Neural cell (in vitro differentiated cells): ENCODE results near the gene NEU3. TPM values are rescaled to one million over a fixed set of nuclear protein-coding genes. Genes with fewer than 3 reads are reported as not detected.

ENCODE experiments used
- H2AFZ ChIP-seq: fragments of 200-600, 300-800 bp; sonication (generic), shearing (Covaris generic); 2 replicates; pipeline ENCODE4 v1.6.0; 2014; ENCODE audit warnings: low read depth, mild to moderate bottlenecking, antibody characterized with exemption, low read length, moderate library complexity
- H3F3A ChIP-seq: fragments of 200-600 bp; shearing (Covaris generic); 2 replicates; pipeline ENCODE4 v1.6.1; 2016; ENCODE audit warnings: mild to moderate bottlenecking, moderate library complexity, mixed read lengths, antibody characterized with exemption, low read length; ENCODE audit not compliant: insufficient read depth, poor library complexity, severe bottlenecking
- H3K27ac ChIP-seq: fragments of 200-600, 300-800 bp; sonication (generic), shearing (Covaris generic); 2 replicates; pipeline ENCODE4 v1.5.1; 2014; ENCODE audit warnings: mild to moderate bottlenecking, low read length, moderate library complexity
- H3K27me3 ChIP-seq: fragments of 300-800, 200-600 bp; sonication (generic), shearing (Covaris generic); 2 replicates; pipeline ENCODE4 v1.6.0; 2014; ENCODE audit warnings: mild to moderate bottlenecking, low read depth, low read length, moderate library complexity; ENCODE audit not compliant: insufficient read depth
- H3K36me3 ChIP-seq: fragments of 300-800, 200-600 bp; sonication (generic), shearing (Covaris generic); 2 replicates; pipeline ENCODE4 v1.5.1; 2014; ENCODE audit warnings: mild to moderate bottlenecking, antibody characterized with exemption, low read length, moderate library complexity; ENCODE audit not compliant: insufficient read depth
- H3K4me2 ChIP-seq: fragments of 300-800, 200-600 bp; sonication (generic), shearing (Covaris generic); 2 replicates; pipeline ENCODE4 v1.6.0; 2014; ENCODE audit warnings: mild to moderate bottlenecking, low read length
- H3K4me3 ChIP-seq: fragments of 300-800, 200-600 bp; sonication (generic), shearing (Covaris generic); 2 replicates; pipeline ENCODE4 v1.5.1; 2014; ENCODE audit warnings: mild to moderate bottlenecking, low read length, moderate library complexity
- H3K79me2 ChIP-seq: fragments of 200-600 bp; shearing (Covaris generic); replicated peaks from 2 replicates; pipeline ENCODE4 v1.6.0; 2014; ENCODE audit warnings: mild to moderate bottlenecking, low read length, moderate library complexity; ENCODE audit not compliant: insufficient read depth
- H3K9ac ChIP-seq: fragments of 300-800, 200-600 bp; sonication (generic), shearing (Covaris generic); 2 replicates; pipeline ENCODE4 v1.6.1; 2016; ENCODE audit warnings: mild to moderate bottlenecking, low read length, mixed read lengths
- H3K9me2 ChIP-seq: fragments of 200-600 bp; shearing (Covaris generic); 2 replicates; pipeline ENCODE4 v1.6.1; 2016; ENCODE audit warnings: mild to moderate bottlenecking, low read length, mixed read lengths; ENCODE audit not compliant: insufficient read depth
- H3K9me3 ChIP-seq: fragments of 200-600, 300-800 bp; sonication (generic), shearing (Covaris generic); 2 replicates; pipeline ENCODE4 v1.6.1; 2016; ENCODE audit warnings: mild to moderate bottlenecking, mixed run types, low read length, moderate library complexity, mixed read lengths
- H4K20me1 ChIP-seq: fragments of 200-600 bp; shearing (Covaris generic); 2 replicates; pipeline ENCODE4 v1.6.1; 2016; ENCODE audit warnings: mild to moderate bottlenecking, mixed run types; ENCODE audit not compliant: insufficient read depth
- EP300 ChIP-seq: fragments of 450-650 bp; conservative IDR thresholded peaks from 2 replicates; pipeline ENCODE4 v1.6.1; 2014; ENCODE audit warnings: antibody characterized with exemption, mild to moderate bottlenecking, moderate library complexity; ENCODE audit not compliant: poor library complexity, severe bottlenecking
- EZH2 ChIP-seq: fragments of 200-600, 300-800 bp; shearing (Covaris generic), sonication (generic); IDR thresholded peaks from 2 replicates; pipeline ENCODE4 v1.6.1; 2014; ENCODE audit warnings: antibody characterized with exemption, low read length, borderline replicate concordance, mild to moderate bottlenecking; ENCODE audit not compliant: insufficient read depth, poor library complexity, severe bottlenecking
- MXI1 ChIP-seq: fragments of 450-650 bp; conservative IDR thresholded peaks from 2 replicates; pipeline ENCODE4 v1.6.1; 2014; ENCODE audit warnings: antibody characterized with exemption, mild to moderate bottlenecking; ENCODE audit not compliant: poor library complexity, severe bottlenecking
- POLR2AphosphoS5 ChIP-seq: IDR thresholded peaks from 2 replicates; pipeline ENCODE4 v1.6.1; 2012
- RAD21 ChIP-seq: fragments of 450-650 bp; conservative IDR thresholded peaks from 2 replicates; pipeline ENCODE4 v1.6.1; 2014; ENCODE audit warnings: antibody characterized with exemption, mild to moderate bottlenecking, moderate library complexity
- REST ChIP-seq: IDR thresholded peaks from 2 replicates; pipeline ENCODE4 v1.6.1; 2012; ENCODE audit warnings: borderline replicate concordance
- SMC3 ChIP-seq: fragments of 450-650 bp; conservative IDR thresholded peaks from 2 replicates; pipeline ENCODE4 v1.6.1; 2014; ENCODE audit warnings: antibody characterized with exemption, mild to moderate bottlenecking, moderate library complexity; ENCODE audit not compliant: poor library complexity
- TAF1 ChIP-seq: IDR thresholded peaks from 2 replicates; pipeline ENCODE4 v1.6.1; 2012; ENCODE audit warnings: low read depth
- polyA plus RNA-seq: library from polyadenylated mRNA; depleted of rRNA; stranded (reverse); fragments of >200 nt; gene quantifications from 2 replicates; pipeline ENCODE4 v1.2.3, GENCODE V29; 2014
- TF ChIP-seq, protein P1 (sequence below): fragments of 450-650 bp; IDR thresholded peaks from 2 replicates; pipeline ENCODE4 v1.5.1; 2014; ENCODE audit warnings: antibody characterized with exemption, mild to moderate bottlenecking, moderate library complexity; ENCODE audit not compliant: poor library complexity, severe bottlenecking

Gene NEU3
- polyA plus RNA-seq, 1 donor from 2014 or later, result 16.9 TPM

DNA sequence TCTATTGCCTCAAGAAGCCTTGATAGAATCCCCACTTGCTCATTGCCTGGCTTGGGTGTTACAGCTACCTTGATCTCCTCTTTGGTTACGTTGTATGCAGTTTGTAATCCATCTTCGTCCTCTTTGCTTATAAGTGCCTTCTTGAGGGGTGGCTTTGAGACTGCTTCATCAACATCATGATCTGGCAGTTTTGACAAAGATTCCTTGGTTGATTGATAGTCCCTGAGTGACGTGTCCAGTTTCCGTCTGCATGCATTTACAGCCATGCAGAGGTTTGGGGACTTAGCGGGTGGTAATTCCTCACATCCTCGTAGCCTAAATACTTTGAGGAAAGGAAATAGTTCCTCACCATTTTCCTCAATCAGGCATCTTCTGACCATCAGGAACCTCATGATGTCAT, 23.1 kb downstream of the NEU3 start:
- Histone ChIP-seq H3K4me2 (no peak overlapping the region), H3K9me3 (no peaks in the 10 kb centered on the region), H3K79me2 (no peaks in the 10 kb centered on the region), H3F3A (no peaks in the 10 kb centered on the region), H3K27ac (no peak overlapping the region), H3K36me3 (no peaks in the 10 kb centered on the region), H3K9ac (no peak overlapping the region), H3K9me2 (no peaks in the 10 kb centered on the region), H4K20me1 (no peaks in the 10 kb centered on the region), H3K4me3 (no peak overlapping the region), H2AFZ (no peak overlapping the region), H3K27me3 (no peaks in the 10 kb centered on the region)
- TF ChIP-seq EZH2 (no peak), REST (no peak), TAF1 (no peak), RAD21 (no peak), POLR2AphosphoS5 (no peak), EP300 (no peak), MXI1 (no peak)

GRCh38 chr11:75013051-75013450, 24.3 kb downstream of the NEU3 start:
- no peaks in the 10 kb centered on the region for H4K20me1 ChIP-seq
- H3K9ac ChIP-seq, result no peak overlapping the region
- no peaks in the 10 kb centered on the region for H3K27me3 ChIP-seq
- no peaks in the 10 kb centered on the region for H3K9me2 ChIP-seq
- TF ChIP-seq EZH2, result no peak
- no peak for TF ChIP-seq MXI1
- TF ChIP-seq EP300, result no peak
- TF ChIP-seq REST, result no peak
- no peak for TF ChIP-seq RAD21
- no peak for TF ChIP-seq POLR2AphosphoS5
- TF ChIP-seq, protein P1, sequence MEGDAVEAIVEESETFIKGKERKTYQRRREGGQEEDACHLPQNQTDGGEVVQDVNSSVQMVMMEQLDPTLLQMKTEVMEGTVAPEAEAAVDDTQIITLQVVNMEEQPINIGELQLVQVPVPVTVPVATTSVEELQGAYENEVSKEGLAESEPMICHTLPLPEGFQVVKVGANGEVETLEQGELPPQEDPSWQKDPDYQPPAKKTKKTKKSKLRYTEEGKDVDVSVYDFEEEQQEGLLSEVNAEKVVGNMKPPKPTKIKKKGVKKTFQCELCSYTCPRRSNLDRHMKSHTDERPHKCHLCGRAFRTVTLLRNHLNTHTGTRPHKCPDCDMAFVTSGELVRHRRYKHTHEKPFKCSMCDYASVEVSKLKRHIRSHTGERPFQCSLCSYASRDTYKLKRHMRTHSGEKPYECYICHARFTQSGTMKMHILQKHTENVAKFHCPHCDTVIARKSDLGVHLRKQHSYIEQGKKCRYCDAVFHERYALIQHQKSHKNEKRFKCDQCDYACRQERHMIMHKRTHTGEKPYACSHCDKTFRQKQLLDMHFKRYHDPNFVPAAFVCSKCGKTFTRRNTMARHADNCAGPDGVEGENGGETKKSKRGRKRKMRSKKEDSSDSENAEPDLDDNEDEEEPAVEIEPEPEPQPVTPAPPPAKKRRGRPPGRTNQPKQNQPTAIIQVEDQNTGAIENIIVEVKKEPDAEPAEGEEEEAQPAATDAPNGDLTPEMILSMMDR, result no peak
- no peak for TF ChIP-seq SMC3
- TF ChIP-seq TAF1, result no peak
- no peaks in the 10 kb centered on the region for H3K79me2 ChIP-seq
- H2AFZ ChIP-seq, result no peak overlapping the region
- no peaks in the 10 kb centered on the region for H3F3A ChIP-seq
- no peaks in the 10 kb centered on the region for H3K9me3 ChIP-seq
- H3K4me2 ChIP-seq, result no peak overlapping the region
- H3K36me3 ChIP-seq, result no peaks in the 10 kb centered on the region
- no peak overlapping the region for H3K4me3 ChIP-seq
- no peak overlapping the region for H3K27ac ChIP-seq
